ENCODE measurements around the gene LYRM2.

GRCh38 chr6:89643406-89643805 lies 4.9 kb upstream of the LYRM2 start:
- TF ChIP-seq POU6F1 (CRISPR knock-in tag; IDR thresholded peaks at IDR 0.05; ENCODE audit: borderline replicate concordance, low read depth) = no peak
- TF ChIP-seq PATZ1 (CRISPR knock-in tag; IDR thresholded peaks at IDR 0.05; ENCODE audit: borderline replicate concordance) = no peak
- no peak for TF ChIP-seq GLIS3 (CRISPR knock-in tag; IDR thresholded peaks at IDR 0.05)
- TF ChIP-seq ARNTL (CRISPR knock-in tag; IDR thresholded peaks at IDR 0.05; ENCODE audit: borderline replicate concordance, low read depth) = no peak
- no peak for TF ChIP-seq OSR1 (CRISPR knock-in tag; IDR thresholded peaks at IDR 0.05)
- no peak for TF ChIP-seq ZFP30 (CRISPR knock-in tag; IDR thresholded peaks at IDR 0.05)

Measured in SK-N-SH treated with all-trans-retinoic acid at 6 μM for 48 hours (cell line).